GM12891 (cell line): ENCODE results near the gene COX19.

Experiments used
- DNase-seq: peaks from one replicate; pipeline ENCODE4 v3.0.0; 2011; ENCODE audit warnings: low spot score; ENCODE audit not compliant: insufficient read length
- FAIRE-seq: peaks from 2 replicates; lab custom pipeline; 2011; peaks lifted over from hg19 to GRCh38; lab: Jason Lieb, UNC
- PAX5 ChIP-seq: IDR thresholded peaks from 2 replicates; pipeline ENCODE4 v1.6.1; 2011; ENCODE audit warnings: low read length, moderate library complexity, mild to moderate bottlenecking; ENCODE audit not compliant: insufficient read depth, severe bottlenecking
- POLR2A ChIP-seq: IDR thresholded peaks from 2 replicates; pipeline ENCODE4 v1.6.1; 2011; ENCODE audit warnings: low read depth, low read length, control low read depth
- POLR2AphosphoS5 ChIP-seq: IDR thresholded peaks from 2 replicates; pipeline ENCODE4 v1.6.1; 2011; ENCODE audit warnings: low read depth, low read length, control low read depth
- POU2F2 ChIP-seq: IDR thresholded peaks from 2 replicates; pipeline ENCODE4 v1.6.1; 2011; ENCODE audit warnings: low read depth, mild to moderate bottlenecking, control low read depth, low read length, moderate library complexity
- SPI1 ChIP-seq: IDR thresholded peaks from 2 replicates; pipeline ENCODE4 v1.6.1; 2011; ENCODE audit warnings: low read depth, low read length, control low read depth
- TAF1 ChIP-seq: IDR thresholded peaks from 2 replicates; pipeline ENCODE4 v1.6.1; 2011; ENCODE audit warnings: low read depth, low read length, control low read depth

The COX19 gene

DNA sequence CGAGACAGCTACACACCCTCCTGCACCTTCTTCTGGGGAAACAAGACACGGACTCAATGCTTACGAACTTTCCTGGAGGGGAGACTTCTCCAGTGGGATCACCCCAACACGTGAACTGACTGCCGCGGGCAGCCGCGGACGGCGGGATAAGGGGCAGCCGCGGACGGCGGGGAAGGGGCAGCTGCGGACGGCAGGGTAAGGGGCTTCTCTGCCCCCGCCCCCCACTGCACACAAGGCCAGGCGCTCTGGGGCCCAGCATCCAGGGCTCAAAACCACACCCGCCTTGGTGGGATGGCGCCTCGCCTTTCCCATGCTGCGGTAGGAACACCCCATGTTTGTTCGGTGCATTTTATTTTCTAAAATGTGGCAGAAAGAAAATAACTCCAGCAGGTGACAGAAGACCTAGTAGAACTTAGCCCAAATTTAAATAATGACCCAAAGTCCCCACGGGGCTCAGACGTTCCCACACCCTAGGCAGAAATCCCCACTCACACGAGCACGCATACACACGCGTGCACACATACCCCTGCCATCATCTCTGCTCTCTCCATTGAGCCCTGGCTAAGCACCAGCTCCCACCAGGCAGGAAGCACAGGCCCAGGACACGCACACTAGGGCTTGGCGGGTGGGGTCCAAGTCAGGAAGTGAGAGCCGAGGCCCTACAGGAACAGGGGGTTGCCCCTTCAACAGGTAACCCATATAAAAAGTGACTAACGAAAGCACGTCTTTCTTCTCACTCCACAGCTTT, 42.4 kb upstream of the COX19 start:
- FAIRE-seq (peak; percentile 77), DNase-seq (no peak)
- TF ChIP-seq POU2F2 (0 out of 2 replicates have a peak, but pooled peaks have one; percentile 19), TAF1 (no peak), POLR2AphosphoS5 (peak; percentile 65)

DNA sequence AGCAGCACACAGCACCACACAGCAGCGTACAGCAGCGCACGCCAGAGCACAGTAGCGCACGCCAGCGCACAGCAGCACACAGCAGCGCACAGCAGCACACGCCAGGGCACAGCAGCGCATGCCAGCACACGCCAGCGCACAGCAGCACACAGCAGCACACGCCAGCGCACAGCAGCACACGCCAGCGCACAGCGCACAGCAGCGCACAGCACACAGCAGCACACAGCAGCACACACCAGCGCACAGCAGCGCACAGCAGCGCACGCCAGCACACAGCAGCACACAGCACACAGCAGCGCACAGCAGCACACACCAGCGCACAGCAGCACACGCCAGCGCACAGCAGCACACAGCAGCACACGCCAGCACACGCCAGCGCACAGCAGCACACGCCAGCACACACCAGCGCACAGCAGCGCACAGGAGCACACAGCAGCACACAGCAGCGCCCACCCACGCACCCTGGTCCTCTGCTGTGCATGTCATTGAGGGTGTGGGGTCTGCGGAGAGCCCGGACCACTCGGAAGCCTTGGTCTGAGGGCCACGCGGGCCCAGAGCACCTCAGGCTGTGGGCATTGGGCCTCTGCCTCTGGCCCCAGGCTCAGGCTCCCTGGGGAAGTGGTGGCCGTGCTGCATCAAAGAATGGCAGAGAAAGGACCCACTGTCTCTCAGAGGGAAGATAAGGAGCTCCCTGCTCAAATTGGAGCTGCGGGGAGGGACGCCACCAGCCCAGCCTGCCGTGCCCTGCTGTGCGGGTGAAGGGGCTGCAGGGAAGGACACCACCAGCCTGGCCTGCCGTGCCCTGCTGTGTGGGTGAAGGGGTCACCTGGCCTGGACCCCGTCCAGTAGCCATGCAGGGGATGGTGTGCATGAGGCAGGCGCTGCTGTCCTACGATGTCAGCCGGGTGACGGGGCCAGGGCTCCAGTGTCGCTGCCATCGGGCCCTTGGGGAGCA, 41.5 kb upstream of the COX19 start:
- no peak for DNase-seq
- FAIRE-seq = peak; percentile 48
- TF ChIP-seq TAF1 (no peak), POLR2A (no peak), POLR2AphosphoS5 (no peak), PAX5 (no peak), SPI1 (no peak), POU2F2 (no peak)

DNA sequence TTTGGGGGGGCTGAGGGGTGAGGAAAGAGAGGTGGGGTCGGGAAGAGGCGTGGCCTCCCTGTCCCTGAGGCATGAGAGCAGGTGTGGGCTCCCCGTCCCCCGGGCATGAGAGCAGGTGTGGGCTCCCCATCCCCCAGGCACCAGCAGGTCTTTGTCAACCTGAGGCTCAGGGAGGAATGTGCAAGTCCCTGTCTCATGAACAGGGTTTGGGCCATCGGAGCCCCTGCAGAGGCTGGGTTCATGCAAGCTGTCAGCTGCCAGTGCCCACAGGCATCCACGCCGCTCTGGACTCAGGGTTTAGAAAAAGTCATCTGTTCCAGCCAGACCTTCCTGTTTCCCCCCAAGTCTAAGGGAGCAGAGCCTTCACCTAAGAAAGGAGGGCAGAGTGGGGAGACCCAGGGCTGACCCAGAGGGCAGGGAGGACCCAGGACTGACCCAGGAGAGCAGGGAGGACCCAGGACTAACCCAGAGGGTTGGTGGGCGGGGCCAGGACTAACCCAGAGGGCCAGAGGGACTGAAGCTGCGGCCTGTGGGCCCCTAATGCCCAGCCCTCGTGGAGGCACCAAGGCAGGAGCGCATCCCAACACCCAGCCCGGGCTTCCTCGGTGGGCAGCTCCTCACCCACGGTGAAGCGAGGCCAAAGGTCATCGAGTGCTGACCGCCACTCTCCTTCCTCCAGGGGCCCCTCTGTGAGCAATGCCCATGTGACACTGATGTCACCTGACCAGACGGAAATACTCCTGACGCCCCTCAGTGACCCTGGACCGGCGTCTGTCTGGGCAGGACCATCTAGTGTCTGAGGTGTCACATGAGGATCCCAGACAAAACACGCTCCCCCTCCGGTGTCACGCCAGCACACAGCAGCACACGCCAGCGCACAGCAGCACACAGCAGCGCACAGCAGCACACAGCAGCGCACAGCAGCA, 40.1 kb upstream of the COX19 start:
- DNase-seq (no peak), FAIRE-seq (peak; percentile 54)
- TF ChIP-seq POU2F2 = no peak
- no peak for TF ChIP-seq POLR2AphosphoS5
- no peak for TF ChIP-seq SPI1
- TF ChIP-seq TAF1 = no peak
- no peak for TF ChIP-seq PAX5
- no peak for TF ChIP-seq POLR2A

DNA sequence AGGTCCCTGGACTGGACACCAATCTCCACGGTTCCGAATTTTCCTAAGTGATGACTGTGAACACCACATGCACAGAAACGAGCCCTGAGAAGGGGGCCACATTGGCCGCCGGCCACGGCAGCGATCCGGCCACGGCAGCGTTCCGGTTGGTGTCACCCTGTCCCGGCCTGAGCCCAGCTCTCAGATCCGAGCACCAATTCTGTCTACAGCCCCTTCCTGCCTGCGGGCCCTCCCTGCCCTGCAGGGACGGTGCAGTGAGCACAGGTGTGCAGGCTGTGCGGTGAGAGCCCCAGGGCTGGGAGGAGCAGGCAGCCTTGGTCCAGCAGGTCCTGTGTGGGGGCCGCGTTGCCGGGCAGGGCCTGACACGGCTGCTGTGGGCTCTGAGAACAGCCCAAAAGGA, 39.3 kb upstream of the COX19 start:
- DNase-seq (no peak), FAIRE-seq (no peak)
- no peak for TF ChIP-seq SPI1
- TF ChIP-seq POLR2A = no peak
- no peak for TF ChIP-seq TAF1
- no peak for TF ChIP-seq PAX5
- no peak for TF ChIP-seq POU2F2
- TF ChIP-seq POLR2AphosphoS5 = no peak

DNA sequence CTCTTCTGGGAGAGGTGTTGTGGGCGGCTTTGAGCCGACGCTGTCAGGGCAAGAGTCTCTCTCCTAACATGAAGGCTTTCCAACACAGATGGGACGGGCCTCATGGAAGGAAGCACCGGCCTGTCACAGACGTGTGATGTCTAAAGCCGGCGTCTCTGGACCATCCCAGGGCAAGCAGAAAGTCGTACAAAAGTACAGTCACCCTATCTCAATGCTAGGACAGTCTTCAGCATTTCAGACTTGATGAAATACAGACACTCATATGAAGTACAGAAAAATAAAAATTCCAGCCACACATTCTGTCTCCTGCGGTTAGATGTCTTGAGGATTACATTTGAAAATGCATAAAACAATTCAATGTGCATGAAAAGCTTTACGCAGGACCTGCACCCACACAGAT, 38.2 kb upstream of the COX19 start:
- FAIRE-seq (no peak), DNase-seq (no peak)
- TF ChIP-seq TAF1 (no peak), PAX5 (no peak), POU2F2 (no peak), SPI1 (no peak), POLR2AphosphoS5 (no peak), POLR2A (no peak)

DNA sequence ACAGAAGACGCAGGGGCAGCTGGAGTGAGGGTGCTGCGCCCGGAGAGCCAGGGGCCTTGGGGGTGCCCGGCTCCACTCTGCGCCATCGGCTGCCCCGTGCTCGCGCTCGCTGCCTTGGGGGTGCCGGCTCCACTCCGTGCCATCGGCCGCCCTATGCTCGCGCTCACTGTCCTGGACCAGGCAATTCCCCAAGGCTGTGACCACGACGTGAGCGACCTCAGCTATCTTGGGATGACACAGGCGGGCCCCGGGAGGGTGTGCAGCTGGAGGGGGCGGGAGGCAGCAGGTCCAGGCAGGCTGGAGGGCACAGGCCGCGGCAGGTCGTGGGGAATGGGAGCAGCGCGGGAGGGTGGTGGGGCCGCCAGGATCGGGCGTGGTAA, 37.4 kb upstream of the COX19 start:
- FAIRE-seq (no peak), DNase-seq (no peak)
- TF ChIP-seq TAF1 (no peak), PAX5 (no peak), POLR2A (no peak), POLR2AphosphoS5 (no peak), SPI1 (no peak), POU2F2 (no peak)

DNA sequence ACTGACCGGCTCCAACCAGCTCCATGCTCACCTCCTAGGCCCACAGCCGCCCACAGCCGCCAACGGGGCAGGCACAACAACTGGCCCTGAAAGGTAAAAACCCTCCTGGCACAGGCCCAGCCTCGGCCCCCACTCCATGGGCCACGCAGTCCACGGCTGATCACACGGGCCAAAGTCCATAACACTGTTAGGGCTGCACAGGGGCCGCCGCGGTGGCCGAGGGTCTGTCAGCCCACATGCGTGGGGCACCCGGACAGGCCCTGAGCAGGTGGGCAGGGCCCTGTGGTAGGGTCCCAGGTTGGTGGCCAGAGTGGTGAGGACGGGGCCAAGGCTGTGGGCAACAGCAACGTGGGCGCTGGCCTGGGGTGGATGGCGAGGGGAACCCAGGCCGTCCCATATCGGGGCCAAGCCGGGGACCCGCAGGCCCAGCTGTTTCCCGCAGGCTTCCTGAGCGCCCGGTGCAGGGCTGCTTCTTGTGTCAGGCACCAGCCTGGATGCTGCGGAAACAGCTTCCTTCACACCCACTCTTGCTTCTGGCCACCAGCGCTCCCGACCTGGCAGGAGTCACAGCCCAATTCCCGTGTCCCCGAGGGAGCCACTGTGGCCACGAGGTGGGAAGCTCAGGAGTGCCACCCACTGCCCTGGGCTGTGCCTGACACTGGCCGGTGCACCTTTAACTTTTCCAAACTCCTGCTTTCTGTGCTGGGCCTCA, 36.8 kb upstream of the COX19 start:
- no peak for FAIRE-seq
- no peak for DNase-seq
- TF ChIP-seq SPI1 (no peak), PAX5 (no peak), POU2F2 (no peak), TAF1 (no peak), POLR2A (no peak), POLR2AphosphoS5 (no peak)

DNA sequence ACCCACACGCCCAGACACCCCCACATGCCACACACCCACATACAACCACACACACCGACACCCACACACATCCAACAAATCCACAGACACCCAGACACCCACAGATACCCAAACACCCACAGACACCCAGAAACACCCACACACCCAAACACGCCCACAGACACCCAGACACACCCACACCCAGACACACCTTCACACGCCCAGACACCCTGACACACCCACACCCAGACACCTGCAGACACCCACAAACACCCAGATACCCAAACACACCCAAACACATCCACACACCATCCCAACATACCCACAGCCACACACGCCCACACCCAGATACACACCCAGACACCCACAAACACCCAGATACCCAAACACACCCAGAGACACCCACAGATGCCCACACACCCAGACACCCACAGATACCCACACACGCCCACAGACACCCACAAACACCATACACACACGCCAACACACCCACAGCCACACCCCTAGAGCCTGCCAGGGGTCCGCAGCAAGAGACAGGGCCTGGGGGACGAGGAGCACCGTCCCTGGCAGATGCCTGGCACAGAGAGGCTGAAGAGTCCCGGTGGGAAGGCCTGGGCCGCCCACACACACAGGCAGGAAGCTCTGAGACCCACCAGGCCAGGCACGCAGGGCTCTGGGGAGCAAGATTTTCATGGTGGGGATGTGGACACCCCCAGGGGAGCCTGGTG, 36.1 kb upstream of the COX19 start:
- DNase-seq (no peak), FAIRE-seq (peak; percentile 59)
- TF ChIP-seq POLR2AphosphoS5 (no peak), SPI1 (no peak), POLR2A (no peak), TAF1 (no peak), POU2F2 (no peak), PAX5 (no peak)
